HFF-Myc (cell line): ENCODE results near the gene CABCOCO1.
"Not testable (repeated sequence)": the region's sequence is repeated elsewhere in the genome, so short reads cannot be mapped to it uniquely, and the experiment has no call there.

Source experiments
- DNase-seq: peaks from one replicate; pipeline ENCODE4 v3.0.0-alpha.2; 2011; ENCODE audit warnings: low read depth; ENCODE audit errors: extremely low read depth
- H3K4me3 ChIP-seq: replicated peaks from 2 replicates; pipeline ENCODE4 v1.5.1; 2011; ENCODE audit warnings: low read depth, mild to moderate bottlenecking, control low read depth, low read length
- TF ChIP-seq, protein P1 (sequence below): IDR thresholded peaks from 2 replicates; pipeline ENCODE4 v1.5.1; 2012; ENCODE audit warnings: mild to moderate bottlenecking, low read depth, low read length, control low read depth; ENCODE audit errors: missing control alignments

CABCOCO1 gene

DNA sequence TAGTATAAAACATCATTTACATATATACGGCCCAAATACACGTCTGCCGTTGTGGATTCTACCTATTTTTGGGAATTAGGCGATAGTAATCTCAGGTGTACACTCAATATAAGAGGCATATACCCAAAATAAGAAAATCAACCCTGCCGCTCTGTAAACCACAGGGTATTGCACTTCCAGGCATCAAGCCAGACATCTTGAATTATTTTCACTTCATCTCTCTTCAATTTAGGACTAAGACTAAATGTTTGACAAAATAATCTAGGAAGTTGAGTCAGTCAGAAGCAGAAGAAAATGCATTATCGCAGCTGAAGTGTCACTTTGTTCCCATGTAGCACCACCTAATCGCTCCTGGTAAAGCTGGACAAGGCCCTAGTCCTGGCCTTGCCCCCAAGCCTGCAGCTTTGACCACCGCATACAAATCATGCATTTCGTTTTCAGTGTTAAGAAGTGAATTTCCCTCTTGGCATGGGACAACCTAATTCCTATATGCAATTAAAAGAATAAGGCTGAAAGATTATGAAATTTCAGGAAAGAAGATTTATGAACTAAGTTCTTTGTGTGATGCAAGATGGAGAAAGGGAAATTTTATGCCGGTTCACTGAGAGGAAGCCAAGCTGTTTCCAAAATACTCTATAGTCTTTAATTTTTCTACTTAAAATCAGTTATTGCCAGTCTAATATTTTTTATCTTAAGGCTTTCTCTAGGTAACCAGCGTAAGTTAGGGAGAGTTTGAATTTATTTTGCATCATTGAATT is 26.0 kb downstream of the CABCOCO1 start:
- H3K4me3 ChIP-seq = no peak overlapping the region
- DNase-seq = no peak
- TF ChIP-seq, protein P1, sequence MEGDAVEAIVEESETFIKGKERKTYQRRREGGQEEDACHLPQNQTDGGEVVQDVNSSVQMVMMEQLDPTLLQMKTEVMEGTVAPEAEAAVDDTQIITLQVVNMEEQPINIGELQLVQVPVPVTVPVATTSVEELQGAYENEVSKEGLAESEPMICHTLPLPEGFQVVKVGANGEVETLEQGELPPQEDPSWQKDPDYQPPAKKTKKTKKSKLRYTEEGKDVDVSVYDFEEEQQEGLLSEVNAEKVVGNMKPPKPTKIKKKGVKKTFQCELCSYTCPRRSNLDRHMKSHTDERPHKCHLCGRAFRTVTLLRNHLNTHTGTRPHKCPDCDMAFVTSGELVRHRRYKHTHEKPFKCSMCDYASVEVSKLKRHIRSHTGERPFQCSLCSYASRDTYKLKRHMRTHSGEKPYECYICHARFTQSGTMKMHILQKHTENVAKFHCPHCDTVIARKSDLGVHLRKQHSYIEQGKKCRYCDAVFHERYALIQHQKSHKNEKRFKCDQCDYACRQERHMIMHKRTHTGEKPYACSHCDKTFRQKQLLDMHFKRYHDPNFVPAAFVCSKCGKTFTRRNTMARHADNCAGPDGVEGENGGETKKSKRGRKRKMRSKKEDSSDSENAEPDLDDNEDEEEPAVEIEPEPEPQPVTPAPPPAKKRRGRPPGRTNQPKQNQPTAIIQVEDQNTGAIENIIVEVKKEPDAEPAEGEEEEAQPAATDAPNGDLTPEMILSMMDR = no peak

DNA sequence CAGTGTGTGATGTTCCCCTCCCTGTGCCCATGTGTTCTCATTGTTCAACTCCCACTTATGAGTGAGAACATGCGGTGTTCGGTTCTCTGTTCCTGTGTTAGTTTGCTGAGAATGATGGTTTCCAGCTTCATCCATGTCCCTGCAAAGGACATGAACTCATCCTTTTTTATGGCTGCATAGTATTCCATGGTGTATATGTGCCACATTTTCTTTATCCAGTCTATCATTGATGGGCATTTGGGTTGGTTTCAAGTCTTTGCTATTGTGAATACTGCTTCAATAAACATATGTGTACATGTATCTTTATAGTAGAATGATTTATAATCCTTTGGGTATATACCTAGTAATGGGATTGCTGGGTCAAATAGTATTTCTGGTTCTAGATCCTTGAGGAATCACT is 28.9 kb downstream of the CABCOCO1 start:
- DNase-seq, H3K4me3 ChIP-seq: not testable (repeated sequence)

DNA sequence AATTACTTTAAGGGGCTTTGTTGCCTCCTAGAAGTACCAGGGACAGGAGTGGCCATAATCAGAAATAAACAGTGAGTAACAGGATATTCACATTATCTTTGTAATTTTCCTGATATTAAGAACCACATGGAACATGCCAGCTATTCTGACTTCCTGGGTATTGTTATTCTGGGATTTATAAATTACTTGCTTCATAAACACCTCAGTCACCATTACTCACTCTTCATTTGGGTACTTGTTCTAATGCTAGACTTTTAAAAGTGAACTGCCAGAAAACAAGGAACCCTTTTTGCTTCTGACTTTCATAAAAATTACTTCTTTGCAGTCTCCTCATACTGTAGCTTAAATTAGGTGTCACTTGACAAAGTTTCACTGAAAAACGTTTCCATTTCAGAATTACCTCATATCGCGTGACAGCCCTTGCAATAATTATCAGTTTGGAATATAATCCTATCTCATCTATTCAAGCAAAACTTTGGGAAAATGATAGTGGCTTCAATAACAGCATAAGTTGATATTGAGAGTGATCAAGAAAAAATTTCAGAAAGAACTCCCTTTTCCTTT is 29.8 kb downstream of the CABCOCO1 start:
- DNase-seq = no peak
- TF ChIP-seq, protein P1 = no peak
- no peak overlapping the region for H3K4me3 ChIP-seq

DNA sequence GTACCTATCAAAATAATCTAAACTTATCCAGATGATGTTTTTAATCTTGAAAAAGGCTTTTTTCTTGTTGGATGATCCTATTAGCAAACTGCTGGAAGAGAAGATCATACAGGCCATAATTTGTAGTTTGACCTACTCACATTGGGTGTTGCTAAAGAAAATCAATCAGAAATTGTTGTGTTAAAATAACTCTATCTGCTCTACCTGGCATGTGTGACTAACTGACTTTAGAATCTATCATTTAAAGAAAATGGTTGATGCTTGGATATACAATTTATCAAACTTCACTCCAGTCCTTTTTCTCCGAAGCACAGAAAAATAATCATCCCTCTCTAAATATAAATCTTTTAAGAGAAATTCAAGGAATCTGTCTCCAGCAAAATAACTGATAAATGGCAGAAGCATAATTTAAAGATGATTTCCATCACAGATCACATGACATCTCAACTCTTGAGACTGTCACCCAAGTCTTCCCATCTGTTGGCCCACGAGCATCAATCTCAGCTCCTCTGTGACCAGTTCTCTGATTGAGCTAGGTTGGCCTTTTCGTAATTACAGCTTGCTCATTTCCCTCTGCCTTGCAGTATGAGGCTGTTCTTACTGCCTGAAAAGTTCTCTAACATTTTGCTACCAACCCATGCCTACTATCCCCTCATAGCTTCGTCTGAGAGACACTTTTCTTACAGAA is 36.4 kb downstream of the CABCOCO1 start:
- DNase-seq = no peak
- TF ChIP-seq, protein P1 = no peak
- no peak overlapping the region for H3K4me3 ChIP-seq

DNA sequence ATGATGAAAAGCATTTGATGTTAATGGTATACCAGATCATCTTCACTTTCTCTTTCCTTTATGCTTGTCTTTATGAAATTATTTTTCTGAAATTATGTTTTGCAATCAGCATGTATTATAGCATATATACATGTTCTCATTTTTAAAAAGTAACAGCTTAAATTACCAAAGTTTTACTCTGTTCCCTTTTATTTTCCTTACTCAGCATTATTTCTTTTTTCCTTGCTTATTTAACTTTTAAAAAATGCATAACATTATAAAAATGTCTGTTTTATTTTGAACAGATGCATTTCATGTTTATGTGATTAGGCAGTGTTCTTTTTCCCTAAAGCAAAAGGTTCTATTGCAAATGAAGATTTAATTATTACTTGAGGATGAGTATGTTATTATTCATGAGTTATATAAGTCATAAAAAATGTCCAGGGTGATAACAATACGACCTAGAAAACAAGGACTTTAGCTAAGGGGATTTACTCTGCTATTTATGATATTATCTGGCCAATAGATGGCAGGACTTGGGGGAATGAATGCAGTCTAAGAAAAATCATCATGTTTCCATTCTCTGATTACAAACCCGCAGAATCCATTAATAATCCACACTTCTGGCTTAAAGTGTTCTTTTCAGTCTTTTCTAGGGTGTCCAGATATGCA is 38.5 kb downstream of the CABCOCO1 start:
- H3K4me3 ChIP-seq = no peak overlapping the region
- TF ChIP-seq, protein P1 = no peak
- no peak for DNase-seq

DNA sequence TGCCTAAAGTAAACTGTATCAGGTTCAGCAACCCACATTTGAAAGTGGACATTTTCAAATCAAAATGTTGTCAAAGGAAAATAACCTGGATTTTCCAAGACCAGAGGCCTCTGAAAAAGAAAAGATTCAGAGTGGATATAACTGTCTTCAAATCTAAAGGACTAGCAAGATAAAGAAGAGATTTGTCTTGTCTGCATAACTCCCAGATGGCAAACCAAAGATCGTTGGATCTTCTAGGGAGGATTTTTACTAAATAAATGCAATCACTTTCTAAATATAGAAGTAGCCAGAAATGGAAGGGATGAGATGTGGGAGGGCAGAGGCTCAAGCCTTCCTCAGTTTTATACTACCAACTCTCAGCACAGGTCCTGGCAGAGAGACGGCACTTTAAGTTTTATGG is 39.0 kb downstream of the CABCOCO1 start:
- H3K4me3 ChIP-seq = no peak overlapping the region
- no peak for DNase-seq
- TF ChIP-seq, protein P1 = no peak

DNA sequence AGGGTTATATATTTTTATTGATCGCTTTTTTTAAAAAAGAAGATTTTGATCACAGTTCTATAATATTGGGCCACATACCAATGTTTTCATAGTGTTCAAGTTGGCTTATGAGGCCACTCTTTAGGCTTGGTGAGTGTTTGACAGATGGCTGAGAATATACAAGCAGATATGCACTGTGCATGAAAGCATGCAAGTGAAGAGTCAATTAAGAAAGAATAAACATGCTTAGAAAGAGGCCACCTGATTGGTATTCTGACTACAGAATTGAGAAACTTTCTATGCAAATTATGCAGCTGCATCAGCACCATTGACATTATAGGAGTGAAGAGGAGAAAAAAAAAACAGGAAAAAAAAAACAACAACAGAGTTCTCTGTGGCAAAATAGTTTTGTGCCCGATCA is 39.9 kb downstream of the CABCOCO1 start:
- DNase-seq = no peak
- H3K4me3 ChIP-seq = no peak overlapping the region
- TF ChIP-seq, protein P1 = no peak
